Measurements from ENCODE around the gene KCNK5. TPM values are rescaled to one million over a fixed set of nuclear protein-coding genes. Genes with fewer than 3 reads are reported as not detected.

The KCNK5 gene
- total RNA-seq, 6 donors from 2014 or later: 8.9 to 34.6 (median 17.3) TPM

- Histone ChIP-seq H3K9me3 (no peaks in the 10 kb centered on the region), H3K36me3 (peaks cover 9 to 26% (median 15%) of the 10 kb centered on the region in 4 donors), H3K27ac (no peak overlapping the region), H3K27me3 (no peaks in the 10 kb centered on the region), H3K4me1 (peaks cover 0 to 21% (median 12%) of the 10 kb centered on the region in 4 donors), H3K4me3 (no peak overlapping the region)
- DNase-seq (no peak), ATAC-seq (ENCODE audit: low FRiP score in 2 of 2) (no peak)
- WGBS, 2 donors: 61 to 64% methylated on average over 4 of the region's 4 CpGs
- TF ChIP-seq POLR2AphosphoS5 (IDR thresholded peaks at IDR 0.05) (no peak), EP300 (IDR thresholded peaks at IDR 0.05) (no peak), CTCF (IDR thresholded peaks at IDR 0.05) (no peak), POLR2A (IDR thresholded peaks at IDR 0.05) (no peak)
These were observed 31.8 kb downstream of the KCNK5 start for GRCh38 chr6:39197521-39197920.

GRCh38 chr6:39196673-39197091, 32.6 kb downstream of the KCNK5 start:
- Histone ChIP-seq H3K27ac (peak overlapping the region in 1 of 4 donors; percentile 11), H3K4me3 (no peak overlapping the region), H3K27me3 (no peaks in the 10 kb centered on the region), H3K9me3 (no peaks in the 10 kb centered on the region), H3K36me3 (peaks cover 9 to 26% (median 15%) of the 10 kb centered on the region in 4 donors), H3K4me1 (peaks cover 0 to 21% (median 12%) of the 10 kb centered on the region in 4 donors)
- no peak for TF ChIP-seq POLR2AphosphoS5 (IDR thresholded peaks at IDR 0.05)
- TF ChIP-seq POLR2A (IDR thresholded peaks at IDR 0.05): no peak
- TF ChIP-seq CTCF (IDR thresholded peaks at IDR 0.05): no peak
- no peak for TF ChIP-seq EP300 (IDR thresholded peaks at IDR 0.05)
- DNase-seq (no peak), ATAC-seq (ENCODE audit: low FRiP score in 2 of 2) (no peak)
- 92 to 100% methylated on average over 1 to 3 of the region's 3 CpGs for WGBS, 2 donors

GRCh38 chr6:39195792-39196385, 33.4 kb downstream of the KCNK5 start:
- H3K36me3 ChIP-seq: peaks cover 9 to 33% (median 19%) of the 10 kb centered on the region in 4 donors
- TF ChIP-seq POLR2AphosphoS5 (IDR thresholded peaks at IDR 0.05): no peak
- TF ChIP-seq POLR2A (IDR thresholded peaks at IDR 0.05): no peak
- TF ChIP-seq CTCF (IDR thresholded peaks at IDR 0.05): no peak
- no peak for TF ChIP-seq EP300 (IDR thresholded peaks at IDR 0.05)
- DNase-seq (no peak), ATAC-seq (ENCODE audit: low FRiP score in 2 of 2) (no peak)
- H3K9me3 ChIP-seq: no peaks in the 10 kb centered on the region
- no peak overlapping the region for H3K4me3 ChIP-seq
- H3K4me1 ChIP-seq: peaks cover 0 to 16% (median 12%) of the 10 kb centered on the region in 4 donors
- H3K27me3 ChIP-seq: no peaks in the 10 kb centered on the region
- no peak overlapping the region for H3K27ac ChIP-seq
- WGBS, 2 donors: 94 to 95% methylated on average over 3 of the region's 3 CpGs

GRCh38 chr6:39194466-39194865, 34.8 kb downstream of the KCNK5 start:
- H3K4me3 ChIP-seq: no peak overlapping the region
- DNase-seq (no peak), ATAC-seq (ENCODE audit: low FRiP score in 2 of 2) (no peak)
- TF ChIP-seq CTCF (IDR thresholded peaks at IDR 0.05) (no peak), EP300 (IDR thresholded peaks at IDR 0.05) (no peak), POLR2AphosphoS5 (IDR thresholded peaks at IDR 0.05) (no peak), POLR2A (IDR thresholded peaks at IDR 0.05) (no peak)
- H3K27me3 ChIP-seq: no peaks in the 10 kb centered on the region
- H3K4me1 ChIP-seq: peaks cover 0 to 14% (median 9%) of the 10 kb centered on the region in 4 donors
- H3K27ac ChIP-seq: no peak overlapping the region
- H3K36me3 ChIP-seq: peaks cover 9 to 37% (median 23%) of the 10 kb centered on the region in 4 donors
- no peaks in the 10 kb centered on the region for H3K9me3 ChIP-seq
- WGBS, 2 donors: 96% methylated on average over 9 of the region's 9 CpGs

Data from upper lobe of left lung (tissue), 6 donors.